ENCODE measurements around the gene PPP1R14D. TPM values are rescaled to one million over a fixed set of nuclear protein-coding genes. Genes with fewer than 3 reads are reported as not detected.

Gene PPP1R14D
- total and polyA plus RNA-seq, 2 of the 8 experiments (the other 6 are each of a cell fraction or from before 2014, with no cell fraction given) = not detected

- no peak for TF ChIP-seq CHD7 (IDR thresholded peaks at IDR 0.05; ENCODE audit: insufficient replicate concordance, low read length)
- no peak for TF ChIP-seq CHD1 (IDR thresholded peaks at IDR 0.05; ENCODE audit: low read depth, low read length)
- TF ChIP-seq TAF7 (optimal IDR thresholded peaks at IDR 0.05; ENCODE audit: borderline replicate concordance, low read depth, low read length) = no peak
- TF ChIP-seq FOSL1 (IDR thresholded peaks at IDR 0.05; ENCODE audit: insufficient read depth, low read depth, low read length) = no peak
- TF ChIP-seq BRCA1 (IDR thresholded peaks at IDR 0.05; ENCODE audit: low read depth, low read length) = no peak
- no peak for TF ChIP-seq RXRA (IDR thresholded peaks at IDR 0.05; ENCODE audit: insufficient read depth, low read depth, low read length)
- TF ChIP-seq NRF1 (IDR thresholded peaks at IDR 0.05; ENCODE audit: low read depth, low read length) = no peak
- no peak for TF ChIP-seq POU5F1 (IDR thresholded peaks at IDR 0.05; ENCODE audit: low read depth, low read length)
- no peak for TF ChIP-seq KDM1A (IDR thresholded peaks at IDR 0.05; ENCODE audit: borderline replicate concordance, low read length)
- no peak for TF ChIP-seq CEBPB (IDR thresholded peaks at IDR 0.05; ENCODE audit: low read depth, low read length)
- TF ChIP-seq EP300 (IDR thresholded peaks at IDR 0.05; ENCODE audit: borderline replicate concordance in 1 of 2, low read depth in 2 of 2, low read length in 2 of 2) = no peak
These were observed 55.0 kb downstream of the PPP1R14D start (continued) for GRCh38 chr15:40773496-40773895.
